WTC11 (cell line): Measurements from ENCODE around the gene BNIP1.

Source experiments
- FOXK1 ChIP-seq: sonication (generic); formaldehyde crosslinking; IDR thresholded peaks from 2 replicates; pipeline ENCODE4 v1.8.0; 2022; ENCODE audit warnings: mild to moderate bottlenecking, moderate library complexity, missing genetic modification reagents
- NR2C2 ChIP-seq: sonication (generic); formaldehyde crosslinking; IDR thresholded peaks from 2 replicates; pipeline ENCODE4 v1.8.0; 2022; ENCODE audit warnings: mild to moderate bottlenecking, missing genetic modification reagents
- NR3C1 ChIP-seq: sonication (generic); formaldehyde crosslinking; conservative IDR thresholded peaks from 2 replicates; pipeline ENCODE4 v1.8.1; 2023; ENCODE audit warnings: low read depth, mild to moderate bottlenecking, missing genetic modification reagents
- PRRX2 ChIP-seq: fragments of 250-450 bp; sonication (Bioruptor Pico); IDR thresholded peaks from 2 replicates; pipeline ENCODE4 v1.8.0; 2021; ENCODE audit warnings: mild to moderate bottlenecking
- SP1 ChIP-seq: sonication (generic); formaldehyde crosslinking; conservative IDR thresholded peaks from 2 replicates; pipeline ENCODE4 v1.8.1; 2022; ENCODE audit warnings: missing genetic modification reagents
- ZNF121 ChIP-seq: sonication (generic); formaldehyde crosslinking; IDR thresholded peaks from 2 replicates; pipeline ENCODE4 v1.8.0; 2023; ENCODE audit warnings: missing genetic modification reagents
- TF ChIP-seq, protein P1 (sequence below): sonication (generic); formaldehyde crosslinking; IDR thresholded peaks from 2 replicates; pipeline ENCODE4 v1.8.0; 2022; ENCODE audit warnings: mild to moderate bottlenecking, missing genetic modification reagents
- TF ChIP-seq, protein P2 (sequence below): sonication (generic); formaldehyde crosslinking; IDR thresholded peaks from 2 replicates; pipeline ENCODE4 v1.8.1; 2023; ENCODE audit warnings: mild to moderate bottlenecking, missing genetic modification reagents, moderate library complexity
- TF ChIP-seq, protein P3 (sequence below): fragments of 200-600 bp; IDR thresholded peaks from 2 replicates; pipeline ENCODE4 v1.8.0; 2022; ENCODE audit warnings: antibody characterized with exemption
- TF ChIP-seq, protein P4 (sequence below): sonication (generic); formaldehyde crosslinking; IDR thresholded peaks from 2 replicates; pipeline ENCODE4 v1.8.0; 2022; ENCODE audit warnings: mild to moderate bottlenecking, missing genetic modification reagents
- TF ChIP-seq, protein P5 (sequence below): sonication (generic); formaldehyde crosslinking; conservative IDR thresholded peaks from 2 replicates; pipeline ENCODE4 v1.8.1; 2022; ENCODE audit warnings: mild to moderate bottlenecking, missing genetic modification reagents
- TF ChIP-seq, protein P6 (sequence below): sonication (generic); formaldehyde crosslinking; IDR thresholded peaks from 2 replicates; pipeline ENCODE4 v1.8.1; 2023; ENCODE audit warnings: mild to moderate bottlenecking, missing genetic modification reagents, moderate library complexity
- TF ChIP-seq, protein P7 (sequence below): sonication (generic); formaldehyde crosslinking; IDR thresholded peaks from 2 replicates; pipeline ENCODE4 v1.8.0; 2023; ENCODE audit warnings: mild to moderate bottlenecking, missing genetic modification reagents

DNA sequence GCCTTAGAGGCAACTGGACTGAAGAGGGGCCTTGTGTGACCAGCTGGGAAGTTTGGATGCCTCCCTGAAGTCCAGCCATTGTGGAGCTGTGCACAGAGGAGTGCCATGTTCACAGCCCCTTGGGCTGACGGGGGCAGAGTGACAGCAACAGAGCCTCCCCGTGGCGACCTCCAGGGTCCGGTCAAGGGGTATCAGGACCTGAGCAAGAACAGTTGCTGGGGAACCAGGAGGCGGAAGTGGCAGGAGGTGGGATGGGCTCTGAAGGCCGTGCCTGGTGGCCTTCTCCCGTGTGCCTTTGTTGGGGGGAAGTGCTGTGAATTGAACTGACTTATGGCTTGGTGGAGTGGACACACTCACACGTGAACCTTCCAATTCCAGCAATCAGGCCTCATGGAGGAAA, 14.0 kb downstream of the BNIP1 start:
- TF ChIP-seq NR2C2 (CRISPR knock-in tag) (no peak), PRRX2 (no peak), FOXK1 (CRISPR knock-in tag) (no peak), NR3C1 (no peak), ZNF121 (CRISPR knock-in tag) (no peak), SP1 (CRISPR knock-in tag) (no peak)
- TF ChIP-seq, protein P1, sequence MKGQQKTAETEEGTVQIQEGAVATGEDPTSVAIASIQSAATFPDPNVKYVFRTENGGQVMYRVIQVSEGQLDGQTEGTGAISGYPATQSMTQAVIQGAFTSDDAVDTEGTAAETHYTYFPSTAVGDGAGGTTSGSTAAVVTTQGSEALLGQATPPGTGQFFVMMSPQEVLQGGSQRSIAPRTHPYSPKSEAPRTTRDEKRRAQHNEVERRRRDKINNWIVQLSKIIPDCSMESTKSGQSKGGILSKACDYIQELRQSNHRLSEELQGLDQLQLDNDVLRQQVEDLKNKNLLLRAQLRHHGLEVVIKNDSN (CRISPR knock-in tag): no peak
- TF ChIP-seq, protein P2, sequence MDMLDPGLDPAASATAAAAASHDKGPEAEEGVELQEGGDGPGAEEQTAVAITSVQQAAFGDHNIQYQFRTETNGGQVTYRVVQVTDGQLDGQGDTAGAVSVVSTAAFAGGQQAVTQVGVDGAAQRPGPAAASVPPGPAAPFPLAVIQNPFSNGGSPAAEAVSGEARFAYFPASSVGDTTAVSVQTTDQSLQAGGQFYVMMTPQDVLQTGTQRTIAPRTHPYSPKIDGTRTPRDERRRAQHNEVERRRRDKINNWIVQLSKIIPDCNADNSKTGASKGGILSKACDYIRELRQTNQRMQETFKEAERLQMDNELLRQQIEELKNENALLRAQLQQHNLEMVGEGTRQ (CRISPR knock-in tag): no peak
- TF ChIP-seq, protein P3, sequence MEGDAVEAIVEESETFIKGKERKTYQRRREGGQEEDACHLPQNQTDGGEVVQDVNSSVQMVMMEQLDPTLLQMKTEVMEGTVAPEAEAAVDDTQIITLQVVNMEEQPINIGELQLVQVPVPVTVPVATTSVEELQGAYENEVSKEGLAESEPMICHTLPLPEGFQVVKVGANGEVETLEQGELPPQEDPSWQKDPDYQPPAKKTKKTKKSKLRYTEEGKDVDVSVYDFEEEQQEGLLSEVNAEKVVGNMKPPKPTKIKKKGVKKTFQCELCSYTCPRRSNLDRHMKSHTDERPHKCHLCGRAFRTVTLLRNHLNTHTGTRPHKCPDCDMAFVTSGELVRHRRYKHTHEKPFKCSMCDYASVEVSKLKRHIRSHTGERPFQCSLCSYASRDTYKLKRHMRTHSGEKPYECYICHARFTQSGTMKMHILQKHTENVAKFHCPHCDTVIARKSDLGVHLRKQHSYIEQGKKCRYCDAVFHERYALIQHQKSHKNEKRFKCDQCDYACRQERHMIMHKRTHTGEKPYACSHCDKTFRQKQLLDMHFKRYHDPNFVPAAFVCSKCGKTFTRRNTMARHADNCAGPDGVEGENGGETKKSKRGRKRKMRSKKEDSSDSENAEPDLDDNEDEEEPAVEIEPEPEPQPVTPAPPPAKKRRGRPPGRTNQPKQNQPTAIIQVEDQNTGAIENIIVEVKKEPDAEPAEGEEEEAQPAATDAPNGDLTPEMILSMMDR: no peak
- TF ChIP-seq, protein P4, sequence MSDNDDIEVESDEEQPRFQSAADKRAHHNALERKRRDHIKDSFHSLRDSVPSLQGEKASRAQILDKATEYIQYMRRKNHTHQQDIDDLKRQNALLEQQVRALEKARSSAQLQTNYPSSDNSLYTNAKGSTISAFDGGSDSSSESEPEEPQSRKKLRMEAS (CRISPR knock-in tag): no peak
- TF ChIP-seq, protein P5, sequence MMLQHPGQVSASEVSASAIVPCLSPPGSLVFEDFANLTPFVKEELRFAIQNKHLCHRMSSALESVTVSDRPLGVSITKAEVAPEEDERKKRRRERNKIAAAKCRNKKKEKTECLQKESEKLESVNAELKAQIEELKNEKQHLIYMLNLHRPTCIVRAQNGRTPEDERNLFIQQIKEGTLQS (CRISPR knock-in tag): no peak
- TF ChIP-seq, protein P6, sequence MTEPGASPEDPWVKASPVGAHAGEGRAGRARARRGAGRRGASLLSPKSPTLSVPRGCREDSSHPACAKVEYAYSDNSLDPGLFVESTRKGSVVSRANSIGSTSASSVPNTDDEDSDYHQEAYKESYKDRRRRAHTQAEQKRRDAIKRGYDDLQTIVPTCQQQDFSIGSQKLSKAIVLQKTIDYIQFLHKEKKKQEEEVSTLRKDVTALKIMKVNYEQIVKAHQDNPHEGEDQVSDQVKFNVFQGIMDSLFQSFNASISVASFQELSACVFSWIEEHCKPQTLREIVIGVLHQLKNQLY (CRISPR knock-in tag): no peak
- TF ChIP-seq, protein P7, sequence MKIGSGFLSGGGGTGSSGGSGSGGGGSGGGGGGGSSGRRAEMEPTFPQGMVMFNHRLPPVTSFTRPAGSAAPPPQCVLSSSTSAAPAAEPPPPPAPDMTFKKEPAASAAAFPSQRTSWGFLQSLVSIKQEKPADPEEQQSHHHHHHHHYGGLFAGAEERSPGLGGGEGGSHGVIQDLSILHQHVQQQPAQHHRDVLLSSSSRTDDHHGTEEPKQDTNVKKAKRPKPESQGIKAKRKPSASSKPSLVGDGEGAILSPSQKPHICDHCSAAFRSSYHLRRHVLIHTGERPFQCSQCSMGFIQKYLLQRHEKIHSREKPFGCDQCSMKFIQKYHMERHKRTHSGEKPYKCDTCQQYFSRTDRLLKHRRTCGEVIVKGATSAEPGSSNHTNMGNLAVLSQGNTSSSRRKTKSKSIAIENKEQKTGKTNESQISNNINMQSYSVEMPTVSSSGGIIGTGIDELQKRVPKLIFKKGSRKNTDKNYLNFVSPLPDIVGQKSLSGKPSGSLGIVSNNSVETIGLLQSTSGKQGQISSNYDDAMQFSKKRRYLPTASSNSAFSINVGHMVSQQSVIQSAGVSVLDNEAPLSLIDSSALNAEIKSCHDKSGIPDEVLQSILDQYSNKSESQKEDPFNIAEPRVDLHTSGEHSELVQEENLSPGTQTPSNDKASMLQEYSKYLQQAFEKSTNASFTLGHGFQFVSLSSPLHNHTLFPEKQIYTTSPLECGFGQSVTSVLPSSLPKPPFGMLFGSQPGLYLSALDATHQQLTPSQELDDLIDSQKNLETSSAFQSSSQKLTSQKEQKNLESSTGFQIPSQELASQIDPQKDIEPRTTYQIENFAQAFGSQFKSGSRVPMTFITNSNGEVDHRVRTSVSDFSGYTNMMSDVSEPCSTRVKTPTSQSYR (CRISPR knock-in tag): no peak
